HCT116 (cell line): ENCODE data around the gene ACR. TPM values are rescaled to one million over a fixed set of nuclear protein-coding genes. Genes with fewer than 3 reads are reported as not detected.

Experiments
- ATAC-seq: fragments of 200-7000 bp; cut with Tn5 transposase; 2 replicates; pipeline ENCODE4 v1.9.1; 2020; ENCODE audit warnings: mild to moderate bottlenecking, moderate library complexity
- BruUV-seq: library from RNA; stranded (reverse); fragments of 400-500 nt; replicated peaks from 2 replicates; lab custom pipeline; 2021; lab: Mats Ljungman, UMichigan
- CTCF ChIA-PET: fragments of 300-600 bp; sonication (Branson Sonifier 250); formaldehyde crosslinking; loops from one replicate; lab custom pipeline; 2021; ENCODE audit warnings: antibody characterized with exemption; lab: Charles Lee
- POLR2A ChIA-PET: fragments of 300-600, 350-600 bp; sonication (Branson Sonifier 250); formaldehyde crosslinking; loops from one replicate; lab custom pipeline; 2021; ENCODE audit warnings: antibody characterized with exemption; lab: Charles Lee
- RAD21 ChIA-PET, 2 experiments: fragments of 300-600 bp; sonication (Branson Sonifier 250); formaldehyde crosslinking; loops; one replicate each; lab custom pipeline; 2023; ENCODE audit warnings: low total read pairs in 2 of 2; ENCODE audit not compliant: uncharacterized antibody in 2 of 2, unreplicated experiment in 2 of 2, low non-redundant PET in 1 of 2; lab: Charles Lee
- DNase-seq: peaks from one replicate; pipeline ENCODE4 v3.0.0-alpha.2; 2010; ENCODE audit warnings: low read depth, low spot score
- H2AFZ ChIP-seq: fragments of 200-600 bp; shearing (Covaris generic), sonication (generic); 2 replicates; pipeline ENCODE4 v1.6.1; 2017; ENCODE audit warnings: low read depth, mixed run types, mixed read lengths, antibody characterized with exemption, low read length; ENCODE audit not compliant: poor library complexity, severe bottlenecking
- H3K27ac ChIP-seq: 2 replicates; pipeline ENCODE4 v1.5.1; 2012; ENCODE audit warnings: low read depth, low read length
- H3K27me3 ChIP-seq: fragments of 200-600 bp; sonication (generic); 2 replicates; pipeline ENCODE4 v1.6.1; 2016; ENCODE audit warnings: mixed run types, low read length, mixed read lengths; ENCODE audit not compliant: insufficient read depth
- H3K36me3 ChIP-seq, 2 experiments: fragments of 200-500 bp in 1 of 2; fragments of 200-600 bp in 1 of 2; sonication (Bioruptor generic) in 1 of 2; sonication (generic) in 1 of 2; 2 replicates each; pipeline versions ENCODE4 v1.5.1 to v1.6.1; 2014 to 2016; ENCODE audit warnings: low read length in 2 of 2, inconsistent platforms in 1 of 2, mixed read lengths in 1 of 2, mixed run types in 1 of 2; ENCODE audit not compliant: insufficient read depth in 2 of 2, control insufficient read depth in 1 of 2
- H3K4me1 ChIP-seq, 2 experiments: fragments of 200-600 bp in 1 of 2; sonication (generic) in 1 of 2; 2 replicates each; pipeline versions ENCODE4 v1.5.1 to v1.6.1; 2012 to 2017; ENCODE audit warnings: low read length in 2 of 2, inconsistent platforms in 1 of 2, mild to moderate bottlenecking in 1 of 2, mixed read lengths in 1 of 2, mixed run types in 1 of 2, moderate library complexity in 1 of 2; ENCODE audit not compliant: insufficient read depth in 2 of 2, control insufficient read depth in 1 of 2
- H3K4me2 ChIP-seq: fragments of 200-600 bp; sonication (generic); 2 replicates; pipeline ENCODE4 v1.6.1; 2017; ENCODE audit warnings: mixed run types, low read length, mixed read lengths
- H3K4me3 ChIP-seq, 2 experiments: fragments of 200-600 bp in 1 of 2; sonication (generic) in 1 of 2; replicated peaks in 1 of 2; 2 replicates each; pipeline ENCODE4 v1.5.1; 2011 to 2016; ENCODE audit warnings: low read length in 2 of 2, control low read depth in 1 of 2, low read depth in 1 of 2, mild to moderate bottlenecking in 1 of 2, mixed read lengths in 1 of 2, mixed run types in 1 of 2
- H3K79me2 ChIP-seq: fragments of 200-600 bp; sonication (generic); 2 replicates; pipeline ENCODE4 v1.6.1; 2017; ENCODE audit warnings: mild to moderate bottlenecking, mixed run types, low read length, moderate library complexity, mixed read lengths; ENCODE audit not compliant: insufficient read depth
- H3K9ac ChIP-seq: fragments of 200-600 bp; sonication (generic); 2 replicates; pipeline ENCODE4 v1.6.1; 2016; ENCODE audit warnings: low read length, mixed read lengths
- H3K9me2 ChIP-seq: fragments of 200-600 bp; sonication (generic), shearing (Covaris generic); 2 replicates; pipeline ENCODE4 v1.6.1; 2017; ENCODE audit warnings: mixed run types, mild to moderate bottlenecking, moderate library complexity; ENCODE audit not compliant: insufficient read depth
- H3K9me3 ChIP-seq, 2 experiments: fragments of 200-500 bp in 1 of 2; fragments of 200-600 bp in 1 of 2; sonication (Bioruptor generic) in 1 of 2; sonication (generic) in 1 of 2; 2 replicates each; pipeline ENCODE4 v1.6.1; 2014 to 2017; ENCODE audit warnings: low read length in 2 of 2, mixed read lengths in 2 of 2, inconsistent platforms in 1 of 2, low read depth in 1 of 2, mild to moderate bottlenecking in 1 of 2, mixed run types in 1 of 2, moderate library complexity in 1 of 2; ENCODE audit not compliant: control insufficient read depth in 1 of 2, insufficient read depth in 1 of 2
- H4K20me1 ChIP-seq: fragments of 200-600 bp; sonication (generic), shearing (Covaris generic); 2 replicates; pipeline ENCODE4 v1.6.1; 2017; ENCODE audit warnings: mixed run types, mild to moderate bottlenecking, moderate library complexity; ENCODE audit not compliant: insufficient read depth
- CBX3 ChIP-seq: IDR thresholded peaks from 2 replicates; pipeline ENCODE4 v1.6.1; 2012; ENCODE audit warnings: low read depth
- EGR1 ChIP-seq: IDR thresholded peaks from 2 replicates; pipeline ENCODE4 v1.6.1; 2012; ENCODE audit warnings: low read depth
- ELF1 ChIP-seq: IDR thresholded peaks from 2 replicates; pipeline ENCODE4 v1.6.1; 2012; ENCODE audit warnings: low read depth, borderline replicate concordance
- EZH2 ChIP-seq: fragments of 200-600 bp; sonication (generic); IDR thresholded peaks from 2 replicates; pipeline ENCODE4 v1.6.1; 2017; ENCODE audit warnings: antibody characterized with exemption, mixed run types
- EZH2phosphoT487 ChIP-seq: fragments of 200-600 bp; IDR thresholded peaks from 2 replicates; pipeline ENCODE4 v1.6.1; 2018; ENCODE audit warnings: antibody characterized with exemption, borderline replicate concordance
- FOSL1 ChIP-seq: IDR thresholded peaks from 2 replicates; pipeline ENCODE4 v1.6.1; 2012; ENCODE audit warnings: low read depth
- JUND ChIP-seq: IDR thresholded peaks from 2 replicates; pipeline ENCODE4 v1.6.1; 2012
- POLR2AphosphoS5 ChIP-seq: IDR thresholded peaks from 2 replicates; pipeline ENCODE4 v1.6.1; 2011; ENCODE audit warnings: mild to moderate bottlenecking, low read depth, low read length, moderate library complexity
- RAD21 ChIP-seq: IDR thresholded peaks from 2 replicates; pipeline ENCODE4 v1.6.1; 2012; ENCODE audit warnings: low read depth, mild to moderate bottlenecking
- SIN3A ChIP-seq: IDR thresholded peaks from 2 replicates; pipeline ENCODE4 v1.6.1; 2012; ENCODE audit warnings: low read depth
- SP1 ChIP-seq: IDR thresholded peaks from 2 replicates; pipeline ENCODE4 v1.6.1; 2012; ENCODE audit warnings: low read depth
- TCF7L2 ChIP-seq: IDR thresholded peaks from 2 replicates; pipeline ENCODE4 v1.7.0; 2011; ENCODE audit warnings: borderline replicate concordance, inconsistent platforms; ENCODE audit not compliant: insufficient read depth, insufficient read length; ENCODE audit errors: extremely low read depth
- YY1 ChIP-seq: IDR thresholded peaks from 2 replicates; pipeline ENCODE4 v1.6.1; 2011; ENCODE audit warnings: low read length, low read depth, moderate library complexity, mild to moderate bottlenecking; ENCODE audit not compliant: insufficient replicate concordance; ENCODE audit errors: extremely low read depth
- ZNF274 ChIP-seq: fragments of 200-500 bp; sonication (Bioruptor generic); IDR thresholded peaks from 2 replicates; pipeline ENCODE4 v1.6.1; 2014; ENCODE audit warnings: mild to moderate bottlenecking, low read depth, low read length, inconsistent platforms
- intact Hi-C: fragments of 100-400 bp; cut with micrococcal nuclease; formaldehyde crosslinking; loops from 2 replicates; pipeline ENCODE4 v1.10.0; 2022
- total RNA-seq: library from RNA; stranded (reverse); gene quantifications from one replicate; pipeline ENCODE4 v1.2.1, GENCODE V29; 2021; ENCODE audit not compliant: unreplicated experiment
- TF ChIP-seq, protein P1 (sequence below): IDR thresholded peaks from 2 replicates; pipeline ENCODE4 v1.6.1; 2011; ENCODE audit warnings: mild to moderate bottlenecking, low read length, moderate library complexity; ENCODE audit not compliant: insufficient replicate concordance; ENCODE audit errors: extremely low read depth
- TF ChIP-seq, protein P2 (sequence below), 3 experiments: fragments of 200-600 bp in 1 of 3; sonication (generic) in 1 of 3; IDR thresholded peaks in 2 of 3; conservative IDR thresholded peaks in 1 of 3; 2 replicates each; pipeline ENCODE4 v1.5.1; 2012 to 2017; ENCODE audit warnings: low read depth in 2 of 3, low read length in 2 of 3, antibody characterized with exemption in 1 of 3, borderline replicate concordance in 1 of 3, control low read depth in 1 of 3, mild to moderate bottlenecking in 1 of 3, mixed read lengths in 1 of 3, mixed run types in 1 of 3, moderate library complexity in 1 of 3; ENCODE audit not compliant: insufficient read depth in 1 of 3
- TF ChIP-seq, protein P3 (sequence below): IDR thresholded peaks from 2 replicates; pipeline ENCODE4 v1.6.1; 2012; ENCODE audit warnings: low read depth

Gene ACR
- total RNA-seq, 1 experiment from 2014 or later = 1.5 TPM

DNA sequence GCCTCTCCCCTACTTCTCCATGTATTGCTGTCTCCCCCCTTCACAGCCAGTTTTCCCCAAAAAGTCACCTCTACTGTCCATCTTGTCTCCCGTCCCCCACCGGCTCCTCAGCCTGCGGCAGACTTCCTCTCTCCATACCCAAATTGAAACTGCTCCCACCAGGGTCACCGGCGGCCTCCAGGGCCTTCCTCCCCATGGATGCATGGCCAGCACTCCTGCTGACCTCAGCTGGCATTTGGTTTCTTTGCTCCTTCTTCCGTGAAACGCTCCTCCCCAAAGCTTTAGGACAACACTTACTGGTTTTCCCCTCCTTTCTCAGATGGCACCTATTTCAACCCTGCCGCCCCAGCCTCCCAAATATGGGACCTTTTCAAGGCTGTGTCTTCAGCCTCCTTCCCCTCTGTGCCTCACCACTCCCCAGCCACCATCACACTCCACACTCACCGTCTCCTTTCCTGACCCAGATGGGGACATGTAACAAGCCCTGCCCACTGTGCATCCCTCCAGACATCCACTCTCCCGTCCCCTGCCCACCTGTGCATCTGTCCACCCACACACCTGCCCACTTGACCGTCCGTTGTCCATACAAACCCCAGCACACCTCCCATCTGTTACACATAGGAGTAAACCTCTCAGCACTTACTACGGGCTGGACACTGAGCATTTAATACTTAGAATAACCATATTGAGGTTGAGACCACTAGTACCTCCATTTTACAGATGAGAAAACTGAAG, 21.5 kb upstream of the ACR start:
- no peaks in the 10 kb centered on the region for H3K79me2 ChIP-seq
- TF ChIP-seq JUND (no peak), FOSL1 (no peak), ELF1 (no peak), TCF7L2 (no peak), RAD21 (no peak), CBX3 (no peak), EGR1 (no peak), POLR2AphosphoS5 (no peak), EZH2phosphoT487 (no peak), YY1 (no peak), SP1 (no peak), SIN3A (no peak), EZH2 (no peak), ZNF274 (no peak)
- TF ChIP-seq, protein P1, sequence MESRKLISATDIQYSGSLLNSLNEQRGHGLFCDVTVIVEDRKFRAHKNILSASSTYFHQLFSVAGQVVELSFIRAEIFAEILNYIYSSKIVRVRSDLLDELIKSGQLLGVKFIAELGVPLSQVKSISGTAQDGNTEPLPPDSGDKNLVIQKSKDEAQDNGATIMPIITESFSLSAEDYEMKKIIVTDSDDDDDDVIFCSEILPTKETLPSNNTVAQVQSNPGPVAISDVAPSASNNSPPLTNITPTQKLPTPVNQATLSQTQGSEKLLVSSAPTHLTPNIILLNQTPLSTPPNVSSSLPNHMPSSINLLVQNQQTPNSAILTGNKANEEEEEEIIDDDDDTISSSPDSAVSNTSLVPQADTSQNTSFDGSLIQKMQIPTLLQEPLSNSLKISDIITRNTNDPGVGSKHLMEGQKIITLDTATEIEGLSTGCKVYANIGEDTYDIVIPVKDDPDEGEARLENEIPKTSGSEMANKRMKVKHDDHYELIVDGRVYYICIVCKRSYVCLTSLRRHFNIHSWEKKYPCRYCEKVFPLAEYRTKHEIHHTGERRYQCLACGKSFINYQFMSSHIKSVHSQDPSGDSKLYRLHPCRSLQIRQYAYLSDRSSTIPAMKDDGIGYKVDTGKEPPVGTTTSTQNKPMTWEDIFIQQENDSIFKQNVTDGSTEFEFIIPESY = no peak
- TF ChIP-seq, protein P2, sequence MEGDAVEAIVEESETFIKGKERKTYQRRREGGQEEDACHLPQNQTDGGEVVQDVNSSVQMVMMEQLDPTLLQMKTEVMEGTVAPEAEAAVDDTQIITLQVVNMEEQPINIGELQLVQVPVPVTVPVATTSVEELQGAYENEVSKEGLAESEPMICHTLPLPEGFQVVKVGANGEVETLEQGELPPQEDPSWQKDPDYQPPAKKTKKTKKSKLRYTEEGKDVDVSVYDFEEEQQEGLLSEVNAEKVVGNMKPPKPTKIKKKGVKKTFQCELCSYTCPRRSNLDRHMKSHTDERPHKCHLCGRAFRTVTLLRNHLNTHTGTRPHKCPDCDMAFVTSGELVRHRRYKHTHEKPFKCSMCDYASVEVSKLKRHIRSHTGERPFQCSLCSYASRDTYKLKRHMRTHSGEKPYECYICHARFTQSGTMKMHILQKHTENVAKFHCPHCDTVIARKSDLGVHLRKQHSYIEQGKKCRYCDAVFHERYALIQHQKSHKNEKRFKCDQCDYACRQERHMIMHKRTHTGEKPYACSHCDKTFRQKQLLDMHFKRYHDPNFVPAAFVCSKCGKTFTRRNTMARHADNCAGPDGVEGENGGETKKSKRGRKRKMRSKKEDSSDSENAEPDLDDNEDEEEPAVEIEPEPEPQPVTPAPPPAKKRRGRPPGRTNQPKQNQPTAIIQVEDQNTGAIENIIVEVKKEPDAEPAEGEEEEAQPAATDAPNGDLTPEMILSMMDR (IDR thresholded peaks at IDR 0.05 in 2 of 3, conservative IDR thresholded peaks at IDR 0.05 in 1 of 3; ENCODE audit: borderline replicate concordance in 1 of 3, insufficient read depth in 1 of 3, low read depth in 2 of 3, low read length in 2 of 3) = no peak
- TF ChIP-seq, protein P3, sequence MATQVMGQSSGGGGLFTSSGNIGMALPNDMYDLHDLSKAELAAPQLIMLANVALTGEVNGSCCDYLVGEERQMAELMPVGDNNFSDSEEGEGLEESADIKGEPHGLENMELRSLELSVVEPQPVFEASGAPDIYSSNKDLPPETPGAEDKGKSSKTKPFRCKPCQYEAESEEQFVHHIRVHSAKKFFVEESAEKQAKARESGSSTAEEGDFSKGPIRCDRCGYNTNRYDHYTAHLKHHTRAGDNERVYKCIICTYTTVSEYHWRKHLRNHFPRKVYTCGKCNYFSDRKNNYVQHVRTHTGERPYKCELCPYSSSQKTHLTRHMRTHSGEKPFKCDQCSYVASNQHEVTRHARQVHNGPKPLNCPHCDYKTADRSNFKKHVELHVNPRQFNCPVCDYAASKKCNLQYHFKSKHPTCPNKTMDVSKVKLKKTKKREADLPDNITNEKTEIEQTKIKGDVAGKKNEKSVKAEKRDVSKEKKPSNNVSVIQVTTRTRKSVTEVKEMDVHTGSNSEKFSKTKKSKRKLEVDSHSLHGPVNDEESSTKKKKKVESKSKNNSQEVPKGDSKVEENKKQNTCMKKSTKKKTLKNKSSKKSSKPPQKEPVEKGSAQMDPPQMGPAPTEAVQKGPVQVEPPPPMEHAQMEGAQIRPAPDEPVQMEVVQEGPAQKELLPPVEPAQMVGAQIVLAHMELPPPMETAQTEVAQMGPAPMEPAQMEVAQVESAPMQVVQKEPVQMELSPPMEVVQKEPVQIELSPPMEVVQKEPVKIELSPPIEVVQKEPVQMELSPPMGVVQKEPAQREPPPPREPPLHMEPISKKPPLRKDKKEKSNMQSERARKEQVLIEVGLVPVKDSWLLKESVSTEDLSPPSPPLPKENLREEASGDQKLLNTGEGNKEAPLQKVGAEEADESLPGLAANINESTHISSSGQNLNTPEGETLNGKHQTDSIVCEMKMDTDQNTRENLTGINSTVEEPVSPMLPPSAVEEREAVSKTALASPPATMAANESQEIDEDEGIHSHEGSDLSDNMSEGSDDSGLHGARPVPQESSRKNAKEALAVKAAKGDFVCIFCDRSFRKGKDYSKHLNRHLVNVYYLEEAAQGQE = no peak
- POLR2A ChIA-PET = no interaction called here
- RAD21 ChIA-PET = no interaction called here
- no peaks in the 10 kb centered on the region for H4K20me1 ChIP-seq
- CTCF ChIA-PET = no interaction called here
- H3K9me3 ChIP-seq = no peaks in the 10 kb centered on the region
- H2AFZ ChIP-seq = no peak overlapping the region
- no peak overlapping the region for H3K27ac ChIP-seq
- no peak for ATAC-seq
- H3K4me2 ChIP-seq = no peak overlapping the region
- no peak for DNase-seq
- no peaks in the 10 kb centered on the region for H3K9me2 ChIP-seq
- H3K27me3 ChIP-seq = no peaks in the 10 kb centered on the region
- H3K9ac ChIP-seq = no peak overlapping the region
- no peaks in the 10 kb centered on the region for H3K36me3 ChIP-seq
- no peaks in the 10 kb centered on the region for H3K4me1 ChIP-seq
- BruUV-seq = no TSS peak
- intact Hi-C loops = no loop called here
- no peak overlapping the region for H3K4me3 ChIP-seq
